GM12892 (cell line): Measurements from ENCODE around the gene TMEM170A.

Experiments
- POLR2A ChIP-seq: IDR thresholded peaks from 2 replicates; pipeline ENCODE4 v1.6.1; 2011; ENCODE audit warnings: low read depth, low read length, control low read depth
- POLR2AphosphoS5 ChIP-seq: IDR thresholded peaks from 2 replicates; pipeline ENCODE4 v1.6.1; 2011; ENCODE audit warnings: low read depth, low read length, control low read depth
- TAF1 ChIP-seq: IDR thresholded peaks from 2 replicates; pipeline ENCODE4 v1.6.1; 2011; ENCODE audit warnings: low read depth, mild to moderate bottlenecking, control low read depth, low read length, borderline replicate concordance

DNA sequence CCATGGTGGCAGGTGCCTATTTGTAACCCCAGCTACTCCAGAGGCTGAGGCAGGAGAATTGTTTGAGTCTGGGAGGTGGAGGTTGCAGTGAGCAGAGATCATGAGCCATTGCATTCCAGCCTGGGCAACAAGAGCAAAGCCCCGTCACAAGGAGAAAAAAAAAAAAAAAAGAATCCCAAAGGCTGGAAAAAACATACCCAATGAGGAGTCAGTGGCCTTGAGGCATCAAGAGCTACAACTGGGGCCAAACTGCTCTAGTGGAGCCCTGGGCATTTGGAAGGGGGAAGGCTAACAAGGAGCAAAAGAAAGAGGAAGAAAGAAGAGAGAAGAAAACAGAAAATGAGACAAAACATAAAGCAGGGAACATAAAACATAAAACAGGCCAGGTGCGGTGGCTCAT, 23.8 kb upstream of the TMEM170A start:
- TF ChIP-seq POLR2A (no peak), POLR2AphosphoS5 (no peak), TAF1 (no peak)
